DMS 273 treated with DMSO at 0.1 percent for 48 hours (cell line): ENCODE data around the gene SPEN.

Experiments used
- DNase-seq: peaks from one replicate; lab custom pipeline; 2025; lab: John Stamatoyannopoulos, UW

SPEN gene

GRCh38 chr1:15947382-15948090 lies 100.0 kb downstream of the SPEN start:
- DNase-seq = no peak

- no peak for DNase-seq
These were observed 100.6 kb downstream of the SPEN start for GRCh38 chr1:15948091-15948591.

- DNase-seq = no peak
These were observed 101.3 kb downstream of the SPEN start for GRCh38 chr1:15948595-15949452.

GRCh38 chr1:15949453-15950245 lies 102.1 kb downstream of the SPEN start:
- no peak for DNase-seq

GRCh38 chr1:15950302-15950701 lies 102.8 kb downstream of the SPEN start:
- DNase-seq = no peak

GRCh38 chr1:15950763-15951295 lies 103.3 kb downstream of the SPEN start:
- no peak for DNase-seq

- no peak for DNase-seq
These were observed 104.0 kb downstream of the SPEN start for GRCh38 chr1:15951341-15952153.

GRCh38 chr1:15952317-15953258 lies 105.1 kb downstream of the SPEN start:
- DNase-seq = no peak

- DNase-seq = no peak
These were observed 105.8 kb downstream of the SPEN start for GRCh38 chr1:15953294-15953771.

GRCh38 chr1:15953791-15954241 lies 106.3 kb downstream of the SPEN start:
- no peak for DNase-seq

GRCh38 chr1:15954316-15954715 lies 106.8 kb downstream of the SPEN start:
- DNase-seq = no peak

GRCh38 chr1:15955552-15955951 lies 108.0 kb downstream of the SPEN start:
- DNase-seq = no peak

GRCh38 chr1:15956150-15956549 lies 108.6 kb downstream of the SPEN start:
- no peak for DNase-seq

GRCh38 chr1:15957221-15958095 lies 110.0 kb downstream of the SPEN start:
- DNase-seq = no peak

- DNase-seq = no peak
These were observed 110.6 kb downstream of the SPEN start for GRCh38 chr1:15958111-15958510.

GRCh38 chr1:15958793-15959192 lies 111.3 kb downstream of the SPEN start:
- no peak for DNase-seq

- no peak for DNase-seq
These were observed 111.9 kb downstream of the SPEN start for GRCh38 chr1:15959424-15959823.

GRCh38 chr1:15959827-15960446 lies 112.4 kb downstream of the SPEN start:
- no peak for DNase-seq
